Gastrocnemius medialis (tissue), 4 donors: ENCODE results near the gene WNT9A. TPM values are rescaled to one million over a fixed set of nuclear protein-coding genes. Genes with fewer than 3 reads are reported as not detected.

Experiments
- ATAC-seq, 2 donors: fragments of 150-250 bp; one replicate each; pipeline ENCODE4 v1.9.1; 2016
- DNase-seq, 2 donors: peaks; one replicate each; pipeline ENCODE4 v3.0.0-alpha.2; 2019
- H3K27ac ChIP-seq, 4 donors: fragments of 200-600 bp; sonication (generic); 1 replicate in 1 of 4; 2 replicates in 3 of 4; pipeline ENCODE4 v1.5.1; 2016 to 2018; ENCODE audit warnings: mild to moderate bottlenecking in 2 of 4, moderate library complexity in 1 of 4
- H3K27me3 ChIP-seq, 3 donors: fragments of 200-600 bp; sonication (generic) in 2 of 3; 1 replicate in 1 of 3; 2 replicates in 2 of 3; pipeline versions ENCODE4 v1.5.1 to v1.6.0; 2016 to 2019; ENCODE audit warnings: mild to moderate bottlenecking in 1 of 3, moderate library complexity in 1 of 3
- H3K36me3 ChIP-seq, 2 donors: fragments of 200-600 bp; sonication (generic) in 1 of 2; one replicate each; pipeline ENCODE4 v1.5.1; 2017 to 2018
- H3K4me1 ChIP-seq, 2 donors: fragments of 200-600 bp; sonication (generic) in 1 of 2; one replicate each; pipeline ENCODE4 v1.5.1; 2016 to 2017; ENCODE audit warnings: mild to moderate bottlenecking in 2 of 2
- H3K4me3 ChIP-seq, 4 donors: fragments of 200-600 bp; sonication (generic) in 3 of 4; 1 replicate in 1 of 4; 2 replicates in 3 of 4; pipeline ENCODE4 v1.5.1; 2016 to 2019; ENCODE audit warnings: mild to moderate bottlenecking in 2 of 4
- H3K9me3 ChIP-seq, 3 donors: fragments of 200-600 bp; sonication (generic) in 2 of 3; 1 replicate in 1 of 3; 2 replicates in 2 of 3; pipeline ENCODE4 v1.5.1; 2016 to 2019
- CTCF ChIP-seq, 5 experiments: fragments of 450-650 bp in 3 of 5; fragments of 200-600 bp in 2 of 5; sonication (generic) in 2 of 5; IDR thresholded peaks in 4 of 5; conservative IDR thresholded peaks in 1 of 5; 1 replicate in 4 of 5; 2 replicates in 1 of 5; pipeline ENCODE4 v1.5.1; 2016 to 2019; ENCODE audit warnings: antibody characterized with exemption in 5 of 5, mild to moderate bottlenecking in 3 of 5, moderate library complexity in 3 of 5
- POLR2A ChIP-seq, 2 donors: fragments of 450-650 bp; IDR thresholded peaks; one replicate each; pipeline ENCODE4 v1.6.1; 2017; ENCODE audit warnings: antibody characterized with exemption in 2 of 2, mild to moderate bottlenecking in 2 of 2, moderate library complexity in 2 of 2
- in situ Hi-C, 4 donors: fragments of 200-750 bp; cut with MboI; loops; one replicate each; pipeline versions ENCODE4 v1.15.0 to v1.8.0; 2017; ENCODE audit warnings: low sequenced_read_pairs in 4 of 4
- intact Hi-C: fragments of 100-400 bp; cut with DNase I; formaldehyde crosslinking; loops from one replicate; pipeline ENCODE4 v1.15.1; 2023; ENCODE audit warnings: low total_unique reads
- total RNA-seq, 4 donors: library from RNA; depleted of rRNA; stranded (reverse); fragments of >200 nt; gene quantifications; one replicate each; pipeline versions ENCODE4 v1.1.0 to v1.2.3, GENCODE V29; 2016

Gene WNT9A
- total RNA-seq, 4 donors from 2014 or later: 6.8 to 29.4 (median 15.5) TPM

- peak overlapping the region; percentile 35 to 80 (median 65) for H3K4me3 ChIP-seq
- intact Hi-C loops: loop anchor here (10.0 kb wide), 2 partner anchors 140 to 1680 kb away; partner anchors contain the start of genes ARF1, TAF5L and URB2
- in situ Hi-C loops: no loop called here
- H3K4me1 ChIP-seq: peaks cover 64 to 74% of the 10 kb centered on the region in 2 donors
- peak; percentile 86 to 92 for DNase-seq
- ATAC-seq: peak; percentile 29 to 53
- no peaks in the 10 kb centered on the region for H3K36me3 ChIP-seq
- H3K27me3 ChIP-seq: no peaks in the 10 kb centered on the region
- no peak for TF ChIP-seq CTCF (IDR thresholded peaks at IDR 0.05 in 4 of 5, conservative IDR thresholded peaks at IDR 0.05 in 1 of 5)
- TF ChIP-seq POLR2A (IDR thresholded peaks at IDR 0.05): peak; percentile 43 to 51
- H3K27ac ChIP-seq: peak overlapping the region; percentile 91 to 98 (median 97)
- no peaks in the 10 kb centered on the region for H3K9me3 ChIP-seq
Measured at GRCh38 chr1:227944090-227944930, 3.4 kb downstream of the WNT9A start.

GRCh38 chr1:227943381-227944089, 4.2 kb downstream of the WNT9A start:
- in situ Hi-C loops (no loop called here), intact Hi-C loops (loop anchor here (10.0 kb wide), 2 partner anchors 141 to 1681 kb away; partner anchors contain the start of genes ARF1, TAF5L and URB2)
- no peaks in the 10 kb centered on the region for H3K9me3 ChIP-seq
- peak overlapping the region; percentile 91 to 98 (median 97) for H3K27ac ChIP-seq
- no peaks in the 10 kb centered on the region for H3K27me3 ChIP-seq
- TF ChIP-seq POLR2A (IDR thresholded peaks at IDR 0.05) (no peak), CTCF (IDR thresholded peaks at IDR 0.05 in 4 of 5, conservative IDR thresholded peaks at IDR 0.05 in 1 of 5) (no peak)
- ATAC-seq: no peak
- peak overlapping the region; percentile 28 to 67 (median 38) for H3K4me3 ChIP-seq
- peaks cover 64 to 76% of the 10 kb centered on the region in 2 donors for H3K4me1 ChIP-seq
- peak in 1 of 2 donors; percentile 10 for DNase-seq
- H3K36me3 ChIP-seq: no peaks in the 10 kb centered on the region

GRCh38 chr1:227942716-227943261, 4.9 kb downstream of the WNT9A start:
- ATAC-seq: no peak
- Histone ChIP-seq H3K27ac (peak overlapping the region; percentile 91 to 98 (median 97)), H3K36me3 (no peaks in the 10 kb centered on the region), H3K4me3 (peak overlapping the region; percentile 28 to 67 (median 38)), H3K9me3 (no peaks in the 10 kb centered on the region), H3K4me1 (peaks cover 64 to 70% of the 10 kb centered on the region in 2 donors), H3K27me3 (no peaks in the 10 kb centered on the region)
- DNase-seq: peak in 1 of 2 donors; percentile 10
- no peak for TF ChIP-seq CTCF (IDR thresholded peaks at IDR 0.05 in 4 of 5, conservative IDR thresholded peaks at IDR 0.05 in 1 of 5)
- no peak for TF ChIP-seq POLR2A (IDR thresholded peaks at IDR 0.05)
- in situ Hi-C loops (no loop called here), intact Hi-C loops (loop anchor here (10.0 kb wide), 2 partner anchors 142 to 1682 kb away; partner anchors contain the start of genes ARF1, TAF5L and URB2)

- in situ Hi-C loops (no loop called here), intact Hi-C loops (loop anchor here (10.0 kb wide), 2 partner anchors 143 to 1683 kb away; partner anchors contain the start of genes ARF1, TAF5L and URB2)
- DNase-seq: peak in 1 of 2 donors; percentile 26
- Histone ChIP-seq H3K4me1 (peaks cover 64 to 70% of the 10 kb centered on the region in 2 donors), H3K4me3 (peak overlapping the region; percentile 28 to 67 (median 38)), H3K36me3 (no peaks in the 10 kb centered on the region), H3K9me3 (no peaks in the 10 kb centered on the region), H3K27me3 (no peaks in the 10 kb centered on the region), H3K27ac (peak overlapping the region; percentile 91 to 98 (median 97))
- TF ChIP-seq CTCF (IDR thresholded peaks at IDR 0.05 in 4 of 5, conservative IDR thresholded peaks at IDR 0.05 in 1 of 5) (no peak), POLR2A (IDR thresholded peaks at IDR 0.05) (no peak)
- ATAC-seq: no peak
Measured at GRCh38 chr1:227942021-227942715, 5.6 kb downstream of the WNT9A start.
